Hematopoietic multipotent progenitor cell treated with erythropoietin and hydrocortisone succinate and interleukin-3 and kit ligand, for 6 days (in vitro differentiated cells): ENCODE measurements around the gene CPZ.
"Not testable (repeated sequence)": the region's sequence is repeated elsewhere in the genome, so short reads cannot be mapped to it uniquely, and the experiment has no call there.

ENCODE experiments used
- DNase-seq: peaks from one replicate; pipeline ENCODE4 v3.0.0-alpha.2; 2015

CPZ gene

DNA sequence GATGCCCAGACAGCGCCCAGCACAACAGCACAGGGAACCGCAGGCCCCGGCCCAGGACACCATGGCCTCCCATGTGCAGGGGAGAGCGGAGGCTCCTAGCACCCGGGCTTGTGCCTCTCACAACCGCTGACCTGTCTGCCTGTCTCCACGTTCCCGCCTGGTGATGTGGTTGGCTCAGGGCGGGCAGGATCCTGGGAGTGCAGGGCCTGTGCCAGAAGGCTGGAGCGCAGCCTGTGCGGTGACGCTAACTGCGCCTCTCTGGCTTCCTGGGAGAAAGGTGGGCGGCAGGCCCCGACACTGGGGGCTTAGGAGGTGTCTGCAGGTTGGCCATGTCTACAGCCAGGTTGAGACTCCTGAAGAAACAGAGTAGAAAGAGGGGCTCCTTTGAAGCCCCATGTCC lies 48.7 kb downstream of the CPZ start:
- no peak for DNase-seq

GRCh38 chr4:8641931-8642650 lies 49.5 kb downstream of the CPZ start:
- DNase-seq = no peak

GRCh38 chr4:8642651-8643321 lies 50.2 kb downstream of the CPZ start:
- DNase-seq = no peak

GRCh38 chr4:8643441-8643840 lies 50.9 kb downstream of the CPZ start:
- DNase-seq = no peak

DNA sequence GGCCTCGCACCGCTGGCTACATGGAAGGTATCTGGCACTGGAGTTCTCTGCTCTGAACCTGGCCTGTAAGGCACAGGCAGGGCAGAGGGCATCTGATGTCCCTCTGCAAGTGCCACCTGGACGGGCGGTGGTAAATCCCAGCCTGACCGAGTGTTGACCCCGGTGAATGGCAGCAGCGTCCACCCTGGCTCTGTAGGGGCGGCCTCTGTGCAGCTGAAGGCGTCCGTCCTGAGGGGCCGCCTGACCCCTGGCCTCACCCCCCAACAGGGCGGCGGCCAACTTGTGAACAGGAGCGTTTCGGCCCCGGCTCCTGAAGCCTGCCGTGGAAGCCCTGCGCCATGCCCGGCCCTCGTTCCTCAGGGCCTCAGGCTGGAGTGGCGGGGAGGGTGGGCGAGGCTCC lies 51.4 kb downstream of the CPZ start:
- DNase-seq = no peak

DNA sequence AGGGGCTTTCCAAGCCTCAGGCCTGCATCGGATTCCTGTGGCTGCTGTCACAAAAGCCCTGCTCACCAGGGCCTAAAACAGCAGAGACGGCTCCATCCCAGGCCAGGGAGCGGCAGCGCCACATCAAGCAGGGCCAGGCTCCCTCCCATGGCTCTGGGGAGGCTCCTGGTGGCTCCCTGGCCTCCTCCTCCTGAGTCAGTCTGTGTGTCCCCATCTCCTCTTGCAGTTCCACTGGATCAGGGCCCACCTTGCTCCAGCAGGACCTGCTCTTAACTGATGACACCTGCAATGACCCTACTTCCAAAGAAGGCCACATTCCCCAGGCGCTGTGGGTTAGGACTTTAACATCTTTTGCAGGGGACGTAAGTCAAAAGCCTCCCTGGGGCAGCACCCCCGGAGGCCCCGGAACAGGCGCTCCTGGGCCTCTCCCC lies 51.9 kb downstream of the CPZ start:
- no peak for DNase-seq

DNA sequence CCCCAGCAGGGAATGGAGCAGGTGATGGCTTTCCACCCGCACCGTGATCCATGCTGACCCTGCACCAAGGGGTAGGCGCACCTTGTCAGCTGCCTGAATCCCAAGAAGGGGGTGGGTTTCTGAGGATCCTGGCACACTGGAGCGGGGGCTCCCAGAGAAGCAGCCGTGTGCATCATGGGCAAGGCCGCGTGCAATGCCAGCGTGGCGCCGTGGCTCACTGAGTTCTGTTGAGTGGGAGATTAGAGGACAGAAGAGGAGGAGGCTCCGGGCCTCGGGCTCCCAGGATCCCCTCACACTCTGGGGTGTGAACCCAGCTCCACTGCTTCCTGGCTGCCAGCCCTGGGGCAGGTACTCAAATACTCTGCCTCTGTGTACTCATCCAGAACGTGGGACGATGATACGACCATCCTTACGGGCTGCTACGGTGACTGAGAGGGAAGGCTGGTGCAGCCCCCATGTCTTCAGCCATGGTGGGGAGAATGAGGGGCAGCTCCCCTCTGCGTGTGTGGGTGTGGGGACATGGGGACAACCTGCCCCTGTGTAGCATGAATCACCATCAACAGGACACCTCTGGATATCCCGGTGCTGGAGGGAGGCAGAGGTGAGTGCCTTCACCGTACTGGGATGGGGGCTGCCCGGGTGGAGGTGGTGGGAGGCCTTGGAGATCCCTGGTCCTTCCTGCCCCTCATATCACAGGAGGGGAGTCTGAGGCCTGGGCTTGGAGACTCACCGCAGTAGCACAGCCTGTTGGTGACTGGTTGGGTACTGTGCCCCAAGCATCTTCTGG lies 52.6 kb downstream of the CPZ start:
- DNase-seq = no peak

GRCh38 chr4:8645753-8646124 lies 53.2 kb downstream of the CPZ start:
- no peak for DNase-seq

- DNase-seq = no peak
These were observed 53.9 kb downstream of the CPZ start for GRCh38 chr4:8646296-8647093.

GRCh38 chr4:8647094-8647570 lies 54.6 kb downstream of the CPZ start:
- no peak for DNase-seq

DNA sequence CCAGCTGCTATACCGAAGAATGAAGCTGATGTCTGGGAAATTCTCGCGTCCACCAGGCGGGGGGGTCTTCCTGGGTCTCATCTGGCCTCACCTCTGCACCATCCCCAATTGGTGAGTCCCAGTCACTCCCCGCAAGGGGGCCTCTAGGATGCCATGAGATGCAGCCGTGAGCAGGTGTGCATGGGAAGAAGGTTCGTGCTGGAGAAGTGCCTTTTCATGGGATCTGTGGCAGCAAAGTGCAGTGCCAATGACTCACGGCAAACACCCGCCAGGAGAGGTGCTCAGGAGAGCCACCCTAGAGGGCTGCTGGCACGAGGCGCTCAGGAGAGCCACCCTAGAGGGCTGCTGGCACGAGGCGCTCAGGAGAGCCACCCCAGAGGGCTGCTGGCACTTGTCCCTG lies 55.1 kb downstream of the CPZ start:
- no peak for DNase-seq

- no peak for DNase-seq
These were observed 55.7 kb downstream of the CPZ start for GRCh38 chr4:8648296-8648695.

GRCh38 chr4:8648816-8649630 lies 56.5 kb downstream of the CPZ start:
- DNase-seq = no peak

- no peak for DNase-seq
These were observed 57.2 kb downstream of the CPZ start for GRCh38 chr4:8649631-8650361.

DNA sequence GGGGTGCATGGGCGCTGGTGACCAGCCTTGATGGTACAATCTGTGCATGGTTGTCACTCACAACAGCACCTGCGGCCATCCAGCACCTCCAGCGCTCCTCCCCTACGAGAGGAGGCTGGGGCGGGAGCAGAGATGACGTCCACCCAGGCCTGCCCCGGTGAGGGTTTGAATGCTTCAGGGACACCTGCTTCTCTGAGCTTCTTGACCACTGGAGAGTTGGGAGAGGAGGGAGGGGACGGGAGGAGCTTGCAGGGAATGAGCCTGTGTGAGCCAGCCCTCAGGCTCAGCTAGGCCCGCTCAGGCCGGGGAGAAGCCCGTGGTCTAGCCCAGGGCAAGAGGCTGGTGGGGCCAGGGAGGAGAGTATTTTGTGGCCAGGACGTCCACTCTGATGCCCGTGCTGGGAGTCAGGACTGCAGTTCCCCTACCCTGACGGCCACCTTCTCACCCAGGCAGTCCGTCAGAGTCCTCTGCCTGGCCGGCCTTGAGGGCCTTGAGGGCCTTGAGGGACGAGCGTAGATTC lies 59.2 kb downstream of the CPZ start:
- no peak for DNase-seq

- no peak for DNase-seq
These were observed 59.9 kb downstream of the CPZ start for GRCh38 chr4:8652181-8653078.

GRCh38 chr4:8653326-8654000 lies 60.9 kb downstream of the CPZ start:
- DNase-seq = no peak

GRCh38 chr4:8654139-8654538 lies 61.6 kb downstream of the CPZ start:
- not testable (repeated sequence) for DNase-seq

- DNase-seq = no peak
These were observed 63.0 kb downstream of the CPZ start for GRCh38 chr4:8655411-8656184.
